Cardiac septum (tissue), 1 donor: ENCODE data around the gene NUP98. TPM values are rescaled to one million over a fixed set of nuclear protein-coding genes. Genes with fewer than 3 reads are reported as not detected.
A peak's percentile ranks its signal among the peaks of the same experiment; 100 is the strongest.

Source experiments
- DNase-seq: peaks from one replicate; pipeline ENCODE4 v3.0.0-alpha.2; 2020; ENCODE audit warnings: low spot score
- intact Hi-C: fragments of 100-400 bp; cut with DNase I; formaldehyde crosslinking; loops from one replicate; pipeline ENCODE4 v1.14.0; 2022
- total RNA-seq: library from RNA; stranded (reverse); fragmentation: NEBNext Ultra II Directional; extraction: Animal tissue kit (Norgen Biotek cat#: 25700); gene quantifications from one replicate; pipeline ENCODE4 v1.2.1, GENCODE V29; 2021
- donor health status: DM: no; HTN: no; CAD: no.

NUP98 gene
- total RNA-seq, 1 donor from 2014 or later, result 49.6 TPM

- no peak for DNase-seq
- intact Hi-C loops, result no loop called here
These were observed 111.4 kb downstream of the NUP98 start for GRCh38 chr11:3685923-3686322.

GRCh38 chr11:3684819-3685172, 112.6 kb downstream of the NUP98 start:
- no peak for DNase-seq
- intact Hi-C loops, result no loop called here

DNA sequence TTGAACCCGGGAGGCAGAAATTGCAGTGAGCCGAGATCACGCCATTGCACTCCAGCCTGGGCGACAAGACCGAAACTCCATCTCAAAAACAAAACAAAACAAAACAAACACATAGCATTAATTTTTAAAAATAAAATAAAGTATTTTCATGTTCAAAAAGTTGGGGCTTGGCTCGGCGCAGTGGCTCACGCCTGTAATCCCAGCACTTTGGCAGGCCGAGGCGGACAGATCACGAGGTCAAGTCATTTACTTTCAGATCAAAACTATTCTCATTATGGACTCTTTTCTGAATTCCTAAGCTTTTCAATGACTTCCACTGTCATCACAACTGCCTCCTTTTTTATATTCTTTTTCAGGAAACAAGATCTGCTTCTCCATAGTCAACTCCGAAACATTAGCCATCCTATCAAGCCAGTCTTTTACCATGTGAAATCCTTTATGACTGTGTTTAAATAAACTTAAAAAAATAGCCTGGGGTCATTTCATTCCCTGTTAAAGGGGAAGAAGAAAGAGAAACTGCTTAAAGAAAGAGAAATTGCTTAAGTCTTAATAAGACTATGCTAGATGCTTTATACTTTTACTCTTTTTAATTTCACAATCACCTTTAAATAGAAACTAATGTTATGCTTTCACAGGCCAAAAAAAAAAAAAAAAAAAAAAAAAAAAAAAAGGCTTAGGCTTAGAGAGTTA, 113.1 kb downstream of the NUP98 start:
- DNase-seq, result no peak
- intact Hi-C loops, result no loop called here

DNA sequence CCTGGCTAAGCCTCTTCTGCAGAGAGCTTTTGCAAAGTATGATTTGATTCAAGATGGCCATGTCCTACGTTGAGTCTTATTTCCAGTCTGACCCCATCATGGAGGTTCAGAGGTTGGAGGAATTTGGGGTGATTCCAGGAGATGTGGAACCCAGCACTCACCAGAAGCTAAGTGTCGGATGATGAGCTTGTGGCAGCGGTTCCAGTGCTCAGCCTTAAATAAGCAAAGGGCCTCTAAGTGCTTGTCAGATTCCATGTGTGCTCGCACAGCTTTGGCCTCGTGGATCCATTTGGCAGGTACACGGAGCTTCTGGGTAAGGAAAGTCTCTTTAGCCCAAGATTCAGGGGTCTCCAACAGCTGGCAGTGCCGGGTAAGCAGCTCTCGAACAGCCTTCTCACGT, 114.3 kb downstream of the NUP98 start:
- intact Hi-C loops, result no loop called here
- DNase-seq, result no peak

GRCh38 chr11:3679077-3679476, 118.3 kb downstream of the NUP98 start:
- intact Hi-C loops, result no loop called here
- no peak for DNase-seq

DNA sequence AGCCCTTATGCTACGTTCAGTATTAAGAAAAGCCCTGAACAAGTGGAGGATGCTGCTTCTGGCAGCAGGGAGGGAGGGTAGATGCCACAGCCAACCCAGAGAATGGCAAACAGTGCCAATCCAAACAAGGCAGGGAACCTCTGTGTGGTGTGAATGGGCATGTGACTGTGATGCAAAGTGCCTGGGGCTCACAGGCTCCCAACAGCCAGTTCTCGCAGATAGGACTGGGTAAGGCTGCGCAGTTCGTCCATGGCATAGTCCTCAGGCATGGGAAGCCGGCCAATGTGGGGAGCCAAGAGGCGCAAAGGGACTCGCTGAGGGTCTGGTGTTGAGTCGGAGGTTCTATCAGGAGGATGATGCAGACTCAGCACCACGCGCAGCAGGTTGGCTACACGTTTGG, 121.4 kb downstream of the NUP98 start:
- intact Hi-C loops, result no loop called here
- DNase-seq, result no peak

DNA sequence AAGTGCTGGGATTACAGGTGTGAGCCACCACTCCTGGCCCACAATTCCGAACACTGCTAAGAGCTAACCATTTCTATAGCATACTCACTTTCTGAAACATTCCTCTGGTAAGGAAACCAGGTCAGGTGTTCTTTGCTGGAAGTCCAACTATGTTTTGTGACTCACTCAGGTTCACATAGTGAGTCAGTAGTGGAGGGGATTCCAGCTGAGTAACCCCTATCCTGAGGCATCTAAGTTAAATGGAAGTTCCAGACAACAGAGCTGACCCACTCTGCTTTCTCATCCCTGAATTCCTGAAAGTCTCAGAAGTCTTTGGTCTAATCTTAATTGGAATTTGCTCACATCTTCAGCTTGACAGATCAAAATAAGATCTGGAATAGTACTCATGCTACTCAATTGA, 123.2 kb downstream of the NUP98 start:
- no peak for DNase-seq
- intact Hi-C loops, result no loop called here

DNA sequence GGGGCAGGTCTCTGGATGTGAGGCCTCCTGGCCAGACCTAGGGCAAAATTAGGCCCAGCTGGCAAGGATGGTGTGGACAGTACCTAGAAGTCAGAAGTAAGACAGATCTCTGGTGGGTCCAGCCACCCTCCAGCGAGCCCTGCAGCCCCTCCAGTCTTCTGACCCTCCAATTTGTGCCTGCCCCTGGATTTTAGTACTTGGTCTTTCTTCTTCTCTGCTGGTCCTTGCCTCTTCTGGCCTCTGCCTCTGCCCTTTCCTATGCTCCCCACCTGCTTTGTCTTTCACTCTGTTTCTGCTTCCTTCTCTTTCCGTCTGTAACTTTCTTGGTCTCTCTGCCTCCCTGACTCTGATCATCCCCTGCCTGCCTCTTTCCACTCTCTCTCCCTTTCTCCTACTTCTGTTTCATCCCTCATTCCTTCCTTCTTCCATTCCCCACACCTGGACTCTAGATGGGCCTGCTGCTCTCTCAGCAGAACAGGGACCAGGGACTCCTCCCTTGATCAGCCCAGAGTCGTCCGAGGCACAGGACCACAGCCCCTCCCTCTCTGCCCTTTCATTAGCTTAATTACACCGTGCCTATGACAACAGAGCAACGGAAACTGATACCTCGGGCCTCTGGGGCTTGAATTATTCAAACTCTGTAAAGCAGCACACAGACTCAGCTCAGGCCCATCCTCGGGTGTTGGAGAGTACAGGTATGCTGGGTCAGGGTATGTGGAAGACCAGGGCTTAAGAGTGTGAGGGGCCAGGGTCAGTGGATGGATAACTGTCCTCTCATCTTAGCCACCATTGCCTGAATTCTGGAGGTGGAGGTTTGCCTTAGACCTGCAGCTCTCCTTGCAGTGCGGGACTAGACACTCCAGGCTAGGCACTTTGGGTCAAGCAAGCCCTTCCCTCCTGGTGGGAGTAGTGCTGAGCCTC, 125.8 kb downstream of the NUP98 start, which contains the start of gene CHRNA10:
Gene CHRNA10 (minus strand): TSS at position 51 of the 921 bp plus-strand sequence. CDS start 72 bp downstream, outside the sequence.
- intact Hi-C loops, result no loop called here

GRCh38 chr11:3669742-3670183, 127.6 kb downstream of the NUP98 start:
- DNase-seq, result peak; percentile 65
- intact Hi-C loops, result no loop called here

More for the DNA sequence above, 125.8 kb downstream of the NUP98 start, which contains the start of gene CHRNA10:
- DNase-seq, result peak; percentile 65

GRCh38 chr11:3669128-3669527, 128.2 kb downstream of the NUP98 start:
- DNase-seq, result peak; percentile 58
- intact Hi-C loops, result no loop called here

DNA sequence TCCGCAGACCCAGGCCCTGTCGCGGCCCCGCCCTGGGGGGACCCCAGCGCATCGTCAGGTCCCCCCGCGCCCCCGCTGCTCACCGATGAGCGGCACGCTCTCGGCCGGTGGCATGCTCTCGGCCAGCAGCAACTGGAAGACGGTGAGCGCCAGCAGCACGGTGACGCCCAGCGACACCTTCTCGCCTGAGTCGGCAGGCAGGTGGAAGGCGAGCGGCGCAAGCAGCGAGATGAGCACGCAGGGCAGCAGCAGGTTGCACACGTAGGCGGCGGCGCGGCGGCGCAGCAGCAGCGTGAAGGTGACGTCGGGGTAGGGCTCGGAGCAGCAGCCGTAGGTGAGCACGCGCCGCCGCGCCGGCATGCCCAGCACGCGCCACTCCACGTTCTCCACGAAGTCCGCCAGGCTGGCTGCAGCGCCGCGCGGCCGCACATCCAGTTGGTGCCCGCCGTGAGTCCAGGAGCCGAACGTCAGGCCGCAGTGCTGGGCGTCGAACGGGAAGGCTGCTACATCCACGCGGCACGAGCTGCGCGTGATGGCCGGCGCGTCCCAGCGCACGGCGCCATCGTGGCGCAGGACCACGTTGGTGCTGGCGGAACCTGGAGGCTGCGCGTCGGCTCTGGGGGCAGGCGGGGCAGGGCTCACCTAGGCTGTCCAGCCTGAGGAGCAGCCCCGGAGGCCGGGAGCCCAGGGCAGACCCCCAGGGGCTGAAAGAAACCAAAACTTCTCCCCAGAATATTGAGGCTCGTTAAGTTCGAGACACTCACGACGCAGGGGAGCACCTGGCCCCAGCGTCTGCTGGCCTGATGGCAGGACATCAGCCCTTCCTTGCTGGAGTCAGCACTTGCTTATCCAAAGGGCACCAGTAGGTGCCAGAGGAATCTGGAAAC, 130.0 kb downstream of the NUP98 start:
- intact Hi-C loops, result no loop called here
- DNase-seq, result peak; percentile 57

- intact Hi-C loops, result no loop called here
These were observed 131.3 kb downstream of the NUP98 start for GRCh38 chr11:3666023-3666530.

GRCh38 chr11:3665336-3666022, 131.9 kb downstream of the NUP98 start:
- DNase-seq, result peak; percentile 51
- intact Hi-C loops, result no loop called here

More at GRCh38 chr11:3666023-3666530, 131.3 kb downstream of the NUP98 start:
- peak; percentile 57 for DNase-seq

DNA sequence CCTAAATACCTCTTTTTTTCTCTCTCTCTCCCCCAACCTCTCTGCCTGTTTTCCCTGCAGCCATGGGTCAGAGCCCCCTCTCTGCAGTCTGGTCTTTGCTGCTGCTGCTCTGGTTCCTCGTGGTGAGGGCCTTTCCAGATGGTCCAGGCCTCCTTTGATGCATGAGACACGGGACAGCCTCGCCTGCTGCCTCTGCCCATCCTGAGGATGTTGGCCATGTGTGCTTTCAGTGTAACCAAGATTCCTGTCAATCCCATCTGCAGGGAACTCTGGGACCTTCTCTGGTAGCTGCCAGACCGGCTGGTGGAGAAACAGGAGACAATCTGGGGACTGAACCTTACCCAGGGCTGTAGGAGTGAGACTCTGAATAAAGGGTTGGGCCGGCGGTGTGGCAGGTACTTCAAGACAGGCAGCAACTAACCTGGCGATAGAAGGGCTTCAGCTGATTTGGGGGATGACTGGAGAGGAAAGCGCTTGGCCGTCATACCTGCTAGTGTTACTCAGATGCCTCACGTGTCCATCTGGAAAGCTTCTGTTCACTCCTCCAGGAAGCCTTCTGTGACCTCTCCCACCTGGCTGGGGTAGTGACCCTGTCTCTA, 133.2 kb downstream of the NUP98 start:
- DNase-seq, result peak; percentile 67
- intact Hi-C loops, result no loop called here

- no peak for DNase-seq
- intact Hi-C loops, result no loop called here
These were observed 134.5 kb downstream of the NUP98 start for GRCh38 chr11:3662856-3663255.

- DNase-seq, result peak; percentile 22
- intact Hi-C loops, result no loop called here
These were observed 136.4 kb downstream of the NUP98 start for GRCh38 chr11:3660960-3661359.

GRCh38 chr11:3659595-3660515, 137.5 kb downstream of the NUP98 start:
- DNase-seq, result peak; percentile 71
- intact Hi-C loops, result no loop called here
